Activated CD4-positive, alpha-beta T cell treated with anti-CD3 and anti-CD28 coated beads, Interleukin-2, amount 50 U/mL, for 16 hours (primary cell): ENCODE measurements around the gene ZNF536.
"Not testable (repeated sequence)": the region's sequence is repeated elsewhere in the genome, so short reads cannot be mapped to it uniquely, and the experiment has no call there.

Source experiments
- DNase-seq: peaks from one replicate; pipeline ENCODE4 v3.0.0-alpha.2; 2020

Gene ZNF536

GRCh38 chr19:30448386-30449077 is 76.3 kb downstream of the ZNF536 start:
- no peak for DNase-seq

- no peak for DNase-seq
These were observed 77.0 kb downstream of the ZNF536 start for GRCh38 chr19:30449078-30449590.

- DNase-seq = no peak
These were observed 77.5 kb downstream of the ZNF536 start for GRCh38 chr19:30449673-30450072.

- no peak for DNase-seq
These were observed 77.9 kb downstream of the ZNF536 start for GRCh38 chr19:30450100-30450499.

- DNase-seq = no peak
These were observed 78.7 kb downstream of the ZNF536 start for GRCh38 chr19:30450835-30451321.

- DNase-seq = no peak
These were observed 80.7 kb downstream of the ZNF536 start for GRCh38 chr19:30452931-30453330.

- no peak for DNase-seq
These were observed 81.6 kb downstream of the ZNF536 start for GRCh38 chr19:30453743-30454142.

- no peak for DNase-seq
These were observed 83.7 kb downstream of the ZNF536 start for GRCh38 chr19:30455881-30456280.

- no peak for DNase-seq
These were observed 85.3 kb downstream of the ZNF536 start for GRCh38 chr19:30457484-30457883.

- no peak for DNase-seq
These were observed 87.7 kb downstream of the ZNF536 start for GRCh38 chr19:30459859-30460258.

- no peak for DNase-seq
These were observed 92.0 kb downstream of the ZNF536 start for GRCh38 chr19:30464162-30464561.

GRCh38 chr19:30466598-30466997 is 94.4 kb downstream of the ZNF536 start:
- not testable (repeated sequence) for DNase-seq

GRCh38 chr19:30467239-30467638 is 95.1 kb downstream of the ZNF536 start:
- DNase-seq = no peak

- no peak for DNase-seq
These were observed 97.6 kb downstream of the ZNF536 start for GRCh38 chr19:30469774-30470173.

- DNase-seq = no peak
These were observed 99.3 kb downstream of the ZNF536 start for GRCh38 chr19:30471441-30471840.

GRCh38 chr19:30473334-30473867 is 101.2 kb downstream of the ZNF536 start:
- no peak for DNase-seq

GRCh38 chr19:30476997-30477396 is 104.8 kb downstream of the ZNF536 start:
- no peak for DNase-seq

- DNase-seq = no peak
These were observed 107.0 kb downstream of the ZNF536 start for GRCh38 chr19:30479231-30479630.

- DNase-seq = no peak
These were observed 107.9 kb downstream of the ZNF536 start for GRCh38 chr19:30480097-30480496.

GRCh38 chr19:30481063-30481462 is 108.9 kb downstream of the ZNF536 start:
- DNase-seq = no peak

GRCh38 chr19:30481823-30482222 is 109.6 kb downstream of the ZNF536 start:
- DNase-seq = no peak

GRCh38 chr19:30482956-30483355 is 110.8 kb downstream of the ZNF536 start:
- no peak for DNase-seq

GRCh38 chr19:30486250-30486649 is 114.1 kb downstream of the ZNF536 start:
- DNase-seq = not testable (repeated sequence)

- no peak for DNase-seq
These were observed 115.0 kb downstream of the ZNF536 start for GRCh38 chr19:30487178-30487577.

GRCh38 chr19:30488191-30488590 is 116.0 kb downstream of the ZNF536 start:
- no peak for DNase-seq
